Effector memory CD4-positive, alpha-beta T cell (primary cell): ENCODE results near the gene DHX32.
"Not testable (repeated sequence)": the region's sequence is repeated elsewhere in the genome, so short reads cannot be mapped to it uniquely, and the experiment has no call there.

Experiments used
- DNase-seq, 3 donors: peaks; one replicate each; pipeline ENCODE4 v3.0.0-alpha.2; 2020
- H3K27ac ChIP-seq: 2 replicates; pipeline ENCODE4 v1.7.0; 2013; ENCODE audit warnings: mild to moderate bottlenecking, low read length, moderate library complexity; ENCODE audit not compliant: insufficient read depth, poor library complexity, severe bottlenecking
- H3K27me3 ChIP-seq: replicated peaks from 2 replicates; pipeline ENCODE4 v1.7.0; 2013; ENCODE audit warnings: mild to moderate bottlenecking, low read length; ENCODE audit not compliant: insufficient read depth, control insufficient read depth, poor library complexity, severe bottlenecking
- H3K36me3 ChIP-seq: 2 replicates; pipeline ENCODE4 v1.7.0; 2013; ENCODE audit warnings: mild to moderate bottlenecking, low read length, moderate library complexity; ENCODE audit not compliant: control insufficient read depth, insufficient read depth
- H3K4me1 ChIP-seq: 2 replicates; pipeline ENCODE4 v1.7.0; 2013; ENCODE audit warnings: low read length, mild to moderate bottlenecking; ENCODE audit not compliant: control insufficient read depth, insufficient read depth, poor library complexity, severe bottlenecking
- H3K4me3 ChIP-seq: 2 replicates; pipeline ENCODE4 v1.7.0; 2013; ENCODE audit warnings: low read length, low read depth, mild to moderate bottlenecking; ENCODE audit not compliant: insufficient read depth, poor library complexity, severe bottlenecking
- H3K9me3 ChIP-seq: 2 replicates; pipeline ENCODE4 v1.7.0; 2013; ENCODE audit warnings: mild to moderate bottlenecking, low read length, moderate library complexity; ENCODE audit not compliant: control insufficient read depth
- total RNA-seq, 3 donors: gene quantifications; one replicate each; lab custom pipeline; 2026; lab: John Stamatoyannopoulos, UW

Gene DHX32, protein sequence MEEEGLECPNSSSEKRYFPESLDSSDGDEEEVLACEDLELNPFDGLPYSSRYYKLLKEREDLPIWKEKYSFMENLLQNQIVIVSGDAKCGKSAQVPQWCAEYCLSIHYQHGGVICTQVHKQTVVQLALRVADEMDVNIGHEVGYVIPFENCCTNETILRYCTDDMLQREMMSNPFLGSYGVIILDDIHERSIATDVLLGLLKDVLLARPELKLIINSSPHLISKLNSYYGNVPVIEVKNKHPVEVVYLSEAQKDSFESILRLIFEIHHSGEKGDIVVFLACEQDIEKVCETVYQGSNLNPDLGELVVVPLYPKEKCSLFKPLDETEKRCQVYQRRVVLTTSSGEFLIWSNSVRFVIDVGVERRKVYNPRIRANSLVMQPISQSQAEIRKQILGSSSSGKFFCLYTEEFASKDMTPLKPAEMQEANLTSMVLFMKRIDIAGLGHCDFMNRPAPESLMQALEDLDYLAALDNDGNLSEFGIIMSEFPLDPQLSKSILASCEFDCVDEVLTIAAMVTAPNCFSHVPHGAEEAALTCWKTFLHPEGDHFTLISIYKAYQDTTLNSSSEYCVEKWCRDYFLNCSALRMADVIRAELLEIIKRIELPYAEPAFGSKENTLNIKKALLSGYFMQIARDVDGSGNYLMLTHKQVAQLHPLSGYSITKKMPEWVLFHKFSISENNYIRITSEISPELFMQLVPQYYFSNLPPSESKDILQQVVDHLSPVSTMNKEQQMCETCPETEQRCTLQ
- 4.8 to 7.1 (median 5.0) reads per million in 3 donors for total RNA-seq

- Histone ChIP-seq H3K27ac (no peak within 1 kb of the TSS), H3K4me3 (no peak within 1 kb of the TSS), H3K27me3 (no peaks in the 10 kb centered on the region), H3K9me3 (peaks cover 2% of the 10 kb centered on the region), H3K36me3 (no peaks in the 10 kb centered on the region), H3K4me1 (no peaks in the 10 kb centered on the region)
- DNase-seq: no peak
These were observed at the start of gene DHX32 for GRCh38 chr10:125881192-125881591. Gene DHX32, minus strand, starts transcription at chr10:125881292. Its CDS starts 468 bp downstream, at chr10:125880824.

DNA sequence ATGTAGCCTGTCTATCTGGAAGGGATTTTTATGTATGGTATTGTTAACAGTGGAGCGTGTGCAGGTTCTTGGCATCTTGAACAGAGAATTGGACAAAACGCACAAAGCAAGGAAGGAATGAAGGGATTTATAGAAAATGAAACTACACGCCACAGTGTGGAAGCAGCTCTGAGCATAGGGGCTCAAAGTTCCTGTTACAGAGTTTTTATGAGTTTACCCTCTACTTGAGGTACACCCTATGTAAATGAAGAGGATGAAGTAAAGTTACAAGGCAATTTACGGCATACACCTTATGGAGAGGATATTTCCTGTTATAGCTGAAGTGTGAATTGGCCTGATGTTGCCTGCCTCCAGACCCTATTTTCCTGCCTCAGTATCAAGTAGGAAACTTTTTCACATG, 48.5 kb upstream of the DHX32 start:
- Histone ChIP-seq H3K4me3 (no peak overlapping the region), H3K4me1 (no peaks in the 10 kb centered on the region), H3K36me3 (no peaks in the 10 kb centered on the region), H3K27me3 (no peaks in the 10 kb centered on the region), H3K9me3 (no peaks in the 10 kb centered on the region), H3K27ac (no peak overlapping the region)
- DNase-seq: no peak

DNA sequence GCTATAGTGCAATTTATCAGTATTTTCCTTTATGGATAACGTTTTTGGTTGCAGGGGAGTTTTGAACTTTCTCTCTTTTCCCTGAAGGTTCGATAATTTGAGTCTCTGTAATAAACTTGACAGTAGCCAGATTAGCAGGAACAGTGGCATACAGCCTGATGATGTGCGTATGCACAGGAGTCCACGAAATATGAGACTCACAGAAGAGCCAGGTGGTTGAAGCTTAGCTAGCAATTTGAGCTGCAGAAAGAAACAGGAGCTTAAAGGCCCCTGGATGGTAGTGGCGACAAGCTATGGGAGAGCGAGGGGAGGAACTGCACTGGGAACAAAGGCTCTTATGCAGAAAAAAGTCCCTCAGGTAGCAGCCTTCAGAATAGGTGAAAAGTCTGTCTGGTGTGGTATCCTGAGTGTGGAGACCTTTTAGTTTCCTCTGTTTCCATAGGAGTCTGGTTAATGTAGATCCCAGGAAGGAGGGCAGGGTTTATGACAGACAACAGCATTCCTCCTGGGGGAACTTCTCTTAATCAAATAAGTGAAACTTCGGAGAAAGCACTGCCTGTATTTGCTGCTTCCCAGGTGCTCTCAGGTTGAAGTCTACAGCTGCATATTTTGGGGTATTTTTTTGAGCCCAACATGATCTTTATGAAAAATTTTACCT, 48.0 kb upstream of the DHX32 start:
- no peaks in the 10 kb centered on the region for H3K27me3 ChIP-seq
- H3K4me3 ChIP-seq: no peak overlapping the region
- H3K27ac ChIP-seq: no peak overlapping the region
- no peaks in the 10 kb centered on the region for H3K36me3 ChIP-seq
- DNase-seq: no peak
- no peaks in the 10 kb centered on the region for H3K9me3 ChIP-seq
- no peaks in the 10 kb centered on the region for H3K4me1 ChIP-seq

DNA sequence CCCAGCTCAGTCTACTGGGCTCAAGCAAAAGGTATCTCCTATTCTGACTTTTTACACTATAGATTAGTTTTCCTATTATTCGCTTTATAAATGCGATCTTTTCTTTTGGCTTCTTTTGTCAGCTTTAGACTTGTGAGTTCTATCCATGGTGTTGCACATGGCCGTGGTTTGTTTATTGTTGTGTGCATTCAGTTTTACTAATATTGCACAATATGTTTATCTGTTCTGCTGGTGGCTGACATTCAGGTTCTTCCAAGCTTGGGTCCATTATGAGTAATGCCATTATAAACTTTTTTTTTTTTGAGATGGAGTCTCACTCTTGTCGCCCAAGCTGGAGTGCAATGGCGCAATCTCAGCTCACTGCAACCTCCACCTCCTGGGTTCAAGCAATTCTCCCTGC, 46.2 kb upstream of the DHX32 start:
- not testable (repeated sequence) for H3K4me1 ChIP-seq, H3K27ac ChIP-seq, H3K9me3 ChIP-seq, H3K27me3 ChIP-seq, H3K36me3 ChIP-seq, H3K4me3 ChIP-seq, DNase-seq

GRCh38 chr10:125926247-125926646, 45.2 kb upstream of the DHX32 start:
- H3K4me1 ChIP-seq: no peaks in the 10 kb centered on the region
- no peaks in the 10 kb centered on the region for H3K9me3 ChIP-seq
- H3K4me3 ChIP-seq: no peak overlapping the region
- no peak overlapping the region for H3K27ac ChIP-seq
- DNase-seq: no peak
- no peaks in the 10 kb centered on the region for H3K27me3 ChIP-seq
- H3K36me3 ChIP-seq: no peaks in the 10 kb centered on the region

DNA sequence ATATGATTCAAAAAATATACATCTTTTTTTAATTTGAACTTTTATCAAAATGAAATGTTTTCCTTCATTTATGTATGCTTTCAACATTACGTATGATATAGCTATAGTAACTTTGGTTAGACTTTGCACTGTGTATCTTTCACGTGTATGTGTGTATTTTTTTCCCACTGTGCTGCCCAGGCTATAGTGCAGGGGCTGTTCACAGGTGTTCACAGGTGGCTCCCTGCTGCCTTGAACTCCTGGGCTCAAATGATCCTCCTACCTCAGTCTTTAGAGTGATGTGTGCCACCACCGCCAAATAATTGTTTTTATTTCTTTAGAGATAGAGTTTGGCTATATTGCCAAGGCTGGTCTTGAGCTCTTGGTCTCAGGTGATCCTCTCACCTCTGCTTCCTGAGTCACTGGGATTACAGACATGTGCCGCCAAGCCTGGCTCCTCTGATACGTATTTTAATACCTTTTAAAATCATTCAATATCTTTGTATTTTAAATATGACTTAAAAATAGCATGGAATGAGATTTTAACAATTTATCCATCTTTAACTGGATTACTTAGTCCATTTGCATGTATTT, 44.3 kb upstream of the DHX32 start:
- no peaks in the 10 kb centered on the region for H3K27me3 ChIP-seq
- H3K36me3 ChIP-seq: no peaks in the 10 kb centered on the region

DNA sequence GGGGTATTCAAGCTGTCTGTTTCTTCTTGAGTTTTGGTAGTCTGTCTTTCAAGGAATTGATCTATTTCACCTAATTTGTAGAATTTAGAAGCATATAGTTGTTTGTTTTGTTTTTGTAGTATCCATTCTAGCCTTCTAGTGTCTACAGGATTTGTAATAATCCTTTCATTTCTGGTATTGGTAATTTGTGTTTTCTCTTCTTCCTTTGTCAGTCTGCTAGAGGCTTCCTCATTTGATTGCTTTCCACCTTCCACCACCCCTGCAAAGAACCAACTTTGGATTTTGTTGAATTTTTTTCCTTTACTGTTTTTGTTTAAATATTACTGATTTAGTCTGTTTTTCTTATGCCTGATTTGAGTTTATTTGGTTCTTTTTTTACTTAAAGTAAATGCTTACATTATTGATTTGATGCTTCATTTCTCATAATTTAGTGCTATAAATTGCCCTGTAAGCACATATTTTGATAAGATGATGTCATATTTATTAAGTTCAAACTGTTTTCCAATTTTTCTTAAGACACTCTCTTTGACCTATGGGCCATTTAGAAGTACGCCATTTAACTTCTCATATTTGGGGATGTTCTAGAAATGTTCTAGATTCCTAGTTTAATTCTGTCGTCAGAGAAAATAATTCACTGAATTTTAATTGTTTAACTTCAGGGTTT, 40.7 kb upstream of the DHX32 start:
- not testable (repeated sequence) for H3K4me1 ChIP-seq, H3K9me3 ChIP-seq, H3K27ac ChIP-seq, DNase-seq, H3K4me3 ChIP-seq, H3K27me3 ChIP-seq, H3K36me3 ChIP-seq

More for the DNA sequence above, 44.3 kb upstream of the DHX32 start:
- Histone ChIP-seq H3K27ac (no peak overlapping the region), H3K4me1 (no peaks in the 10 kb centered on the region), H3K4me3 (no peak overlapping the region), H3K9me3 (no peaks in the 10 kb centered on the region)
- no peak for DNase-seq

- not testable (repeated sequence) for H3K4me1 ChIP-seq, H3K27ac ChIP-seq, H3K4me3 ChIP-seq, H3K9me3 ChIP-seq, H3K36me3 ChIP-seq, DNase-seq, H3K27me3 ChIP-seq
These were observed 36.7 kb upstream of the DHX32 start for GRCh38 chr10:125917704-125918361.

DNA sequence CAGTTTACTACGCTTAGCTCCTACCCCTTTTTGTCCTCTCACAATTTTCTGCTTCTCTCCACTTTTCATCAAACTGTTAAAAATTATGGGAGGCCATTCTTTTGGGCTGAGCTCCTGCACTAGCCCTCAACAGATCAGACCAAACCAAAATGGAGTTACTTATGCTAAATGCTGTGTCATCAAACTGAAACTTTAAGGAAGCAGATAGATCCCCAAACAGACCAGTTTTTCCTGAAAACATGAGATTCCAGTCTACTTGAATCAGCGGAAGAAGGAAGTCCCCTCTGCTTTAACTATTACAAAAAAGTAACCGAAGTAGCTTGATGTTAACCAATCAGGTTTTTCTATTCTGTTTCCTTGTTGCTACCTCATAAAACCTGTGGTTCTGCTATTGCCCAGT, 35.9 kb upstream of the DHX32 start:
- H3K4me1 ChIP-seq: no peaks in the 10 kb centered on the region
- H3K36me3 ChIP-seq: no peaks in the 10 kb centered on the region
- no peaks in the 10 kb centered on the region for H3K9me3 ChIP-seq
- no peaks in the 10 kb centered on the region for H3K27me3 ChIP-seq
- no peak overlapping the region for H3K27ac ChIP-seq
- DNase-seq: no peak
- H3K4me3 ChIP-seq: no peak overlapping the region
